Measurements from ENCODE around the gene PSMB4. TPM values are rescaled to one million over a fixed set of nuclear protein-coding genes. Genes with fewer than 3 reads are reported as not detected.
A peak's percentile ranks its signal among the peaks of the same experiment; 100 is the strongest.
"Not testable (repeated sequence)": the region's sequence is repeated elsewhere in the genome, so short reads cannot be mapped to it uniquely, and the experiment has no call there.

Gene PSMB4
- total RNA-seq (2014; rRNA removed; shearing (Covaris generic); ENCODE audit: low replicate concordance): 609 and 703 TPM in 2 replicates

DNA sequence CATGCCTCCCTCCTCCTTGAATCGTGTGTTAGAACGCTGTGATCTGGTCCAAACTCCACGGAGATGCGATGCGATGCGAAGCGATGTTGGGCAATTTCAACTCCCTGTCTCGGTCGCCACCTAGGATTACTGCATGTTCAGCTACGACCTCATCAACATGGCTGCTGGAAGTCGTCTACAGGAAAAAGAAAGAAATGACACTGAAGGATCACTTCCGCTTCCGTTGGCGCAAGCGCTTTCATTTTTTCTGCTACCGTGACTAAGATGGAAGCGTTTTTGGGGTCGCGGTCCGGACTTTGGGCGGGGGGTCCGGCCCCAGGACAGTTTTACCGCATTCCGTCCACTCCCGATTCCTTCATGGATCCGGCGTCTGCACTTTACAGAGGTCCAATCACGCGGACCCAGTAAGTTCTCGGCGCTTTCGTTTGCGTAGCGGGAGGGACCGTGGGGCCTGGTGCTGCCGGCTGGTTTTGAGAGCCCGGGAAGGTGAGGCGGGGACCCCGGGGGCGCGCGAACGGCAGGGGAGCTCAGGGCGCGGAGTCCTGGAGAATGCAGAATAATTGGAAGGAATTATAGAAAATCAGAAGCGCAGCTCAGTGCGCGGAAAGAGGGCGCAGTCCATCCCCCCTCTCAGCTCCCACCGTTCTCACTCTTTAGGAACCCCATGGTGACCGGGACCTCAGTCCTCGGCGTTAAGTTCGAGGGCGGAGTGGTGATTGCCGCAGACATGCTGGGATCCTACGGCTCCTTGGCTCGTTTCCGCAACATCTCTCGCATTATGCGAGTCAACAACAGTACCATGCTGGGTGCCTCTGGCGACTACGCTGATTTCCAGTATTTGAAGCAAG is at the start of gene PSMB4:
Gene PSMB4 (plus strand): TSS at position 250 of the 848 bp plus-strand sequence. CDS start 15 bp downstream, at position 265.
- peaks cover 42% of the 10 kb centered on the region for H3K36me3 ChIP-seq
- peak; percentile 86 for DNase-seq

GRCh38 chr1:151350323-151350722 is 49.0 kb upstream of the PSMB4 start:
- H3K36me3 ChIP-seq, H3K27me3 ChIP-seq, H3K4me3 ChIP-seq, DNase-seq: not testable (repeated sequence)
- peaks cover 26% of the 10 kb centered on the region for H3K9me3 ChIP-seq

More for the DNA sequence above, at the start of gene PSMB4:
- no peaks in the 10 kb centered on the region; the same call in 1 of the 2 replicates for H3K27me3 ChIP-seq
- peaks cover 2% of the 10 kb centered on the region for H3K9me3 ChIP-seq
- peak within 1 kb of the TSS; percentile 100 for H3K4me3 ChIP-seq

GRCh38 chr1:151352021-151352718 is 47.2 kb upstream of the PSMB4 start:
- Histone ChIP-seq H3K4me3 (no peak overlapping the region), H3K36me3 (no peaks in the 10 kb centered on the region), H3K27me3 (no peaks in the 10 kb centered on the region), H3K9me3 (peaks cover 26% of the 10 kb centered on the region)
- peak; percentile 54 for DNase-seq

- no peak overlapping the region for H3K4me3 ChIP-seq
- peaks cover 17% of the 10 kb centered on the region for H3K9me3 ChIP-seq
- DNase-seq: no peak
- H3K27me3 ChIP-seq: no peaks in the 10 kb centered on the region
- no peaks in the 10 kb centered on the region for H3K36me3 ChIP-seq
Measured at GRCh38 chr1:151356696-151357095, 42.7 kb upstream of the PSMB4 start.

DNA sequence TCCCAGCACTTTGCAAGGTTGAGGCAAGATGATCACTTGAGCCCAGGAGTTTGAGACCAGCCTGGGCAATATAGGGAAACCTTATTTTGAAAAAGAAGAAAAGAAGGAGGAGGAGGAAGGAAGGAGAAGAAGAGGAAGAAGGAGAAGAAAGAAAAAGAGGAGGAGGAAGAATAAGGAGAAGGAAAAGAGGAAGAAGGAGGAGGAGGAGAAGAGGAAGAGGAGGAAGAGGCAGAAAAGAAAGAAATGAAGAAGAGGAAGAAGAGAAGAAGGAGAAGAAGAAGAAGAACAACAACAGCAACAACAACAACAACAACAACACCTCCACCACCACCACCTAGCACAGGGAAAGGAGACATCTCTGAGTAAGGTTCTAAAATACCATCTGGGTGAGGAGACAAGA is 37.5 kb upstream of the PSMB4 start:
- Histone ChIP-seq H3K27me3 (no peaks in the 10 kb centered on the region), H3K9me3 (peaks cover 9% of the 10 kb centered on the region)

DNA sequence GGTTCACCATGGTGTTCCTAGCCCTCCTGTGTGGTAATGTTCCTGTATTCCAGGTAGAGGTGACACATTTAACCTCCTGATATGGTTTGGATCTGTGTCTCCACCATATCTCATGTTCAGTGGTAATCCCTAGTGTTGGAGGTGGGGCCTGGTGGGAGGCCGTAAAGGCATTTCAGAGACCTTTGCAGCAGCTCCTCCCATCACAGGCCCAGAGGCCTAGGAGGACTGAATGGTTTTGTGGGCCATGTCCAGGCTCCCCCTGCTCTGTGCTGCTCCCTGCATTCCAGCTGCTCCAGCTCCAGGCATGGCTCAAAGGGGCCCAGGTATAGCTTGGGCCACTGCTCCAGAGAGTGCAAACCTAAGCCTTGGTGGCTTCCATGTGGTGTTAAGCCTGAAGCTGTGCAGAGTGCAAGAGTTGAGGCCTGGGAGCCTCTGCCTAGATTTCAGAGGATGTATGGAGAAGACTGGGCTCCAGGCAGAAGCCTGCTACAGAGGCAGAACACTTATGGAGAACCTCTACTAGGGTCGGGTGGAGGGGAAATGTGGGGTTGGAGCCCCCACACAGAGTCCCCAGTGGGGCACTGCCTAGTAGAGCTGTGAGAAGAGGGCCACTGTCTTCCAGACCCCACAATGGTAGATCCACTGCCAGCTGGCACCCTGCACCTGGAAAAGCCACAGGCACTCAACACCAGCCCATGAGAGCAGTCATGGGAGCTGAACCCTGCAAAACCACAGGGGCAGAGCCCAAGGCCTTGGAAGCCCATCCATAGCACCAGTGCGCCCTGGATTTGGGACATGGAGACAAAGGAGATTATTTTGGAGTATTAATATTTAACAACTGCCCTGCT is 36.8 kb upstream of the PSMB4 start:
- Histone ChIP-seq H3K36me3 (no peaks in the 10 kb centered on the region), H3K4me3 (no peak overlapping the region), H3K9me3 (peaks cover 9% of the 10 kb centered on the region), H3K27me3 (no peaks in the 10 kb centered on the region)
- DNase-seq: no peak

More for the DNA sequence above, 37.5 kb upstream of the PSMB4 start:
- no peak overlapping the region for H3K4me3 ChIP-seq
- H3K36me3 ChIP-seq: no peaks in the 10 kb centered on the region
- DNase-seq: no peak

DNA sequence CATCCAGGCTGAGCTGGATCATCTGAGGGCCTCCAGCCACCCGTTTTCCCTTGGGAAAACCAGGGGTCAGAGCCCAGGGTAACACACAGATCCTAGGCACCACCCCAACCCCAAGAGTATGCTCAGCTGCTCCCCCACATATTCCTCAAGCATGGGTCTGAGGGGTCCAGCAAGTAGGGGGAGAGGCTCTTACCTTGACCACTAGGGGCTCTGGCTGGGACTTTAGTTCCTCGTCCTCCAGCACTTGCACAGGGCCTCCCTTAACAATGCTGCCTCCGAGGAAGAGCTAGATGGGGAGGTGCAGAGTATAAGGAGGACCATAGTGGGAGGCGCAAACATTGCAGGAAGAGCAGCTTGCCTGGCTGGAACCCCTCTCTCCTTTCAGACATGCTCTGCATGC is 34.4 kb upstream of the PSMB4 start:
- no peaks in the 10 kb centered on the region for H3K36me3 ChIP-seq
- DNase-seq: no peak
- H3K4me3 ChIP-seq: no peak overlapping the region
- H3K27me3 ChIP-seq: no peaks in the 10 kb centered on the region
- peaks cover 9% of the 10 kb centered on the region for H3K9me3 ChIP-seq

GRCh38 chr1:151367658-151368392 is 31.5 kb upstream of the PSMB4 start:
- no peaks in the 10 kb centered on the region for H3K36me3 ChIP-seq

DNA sequence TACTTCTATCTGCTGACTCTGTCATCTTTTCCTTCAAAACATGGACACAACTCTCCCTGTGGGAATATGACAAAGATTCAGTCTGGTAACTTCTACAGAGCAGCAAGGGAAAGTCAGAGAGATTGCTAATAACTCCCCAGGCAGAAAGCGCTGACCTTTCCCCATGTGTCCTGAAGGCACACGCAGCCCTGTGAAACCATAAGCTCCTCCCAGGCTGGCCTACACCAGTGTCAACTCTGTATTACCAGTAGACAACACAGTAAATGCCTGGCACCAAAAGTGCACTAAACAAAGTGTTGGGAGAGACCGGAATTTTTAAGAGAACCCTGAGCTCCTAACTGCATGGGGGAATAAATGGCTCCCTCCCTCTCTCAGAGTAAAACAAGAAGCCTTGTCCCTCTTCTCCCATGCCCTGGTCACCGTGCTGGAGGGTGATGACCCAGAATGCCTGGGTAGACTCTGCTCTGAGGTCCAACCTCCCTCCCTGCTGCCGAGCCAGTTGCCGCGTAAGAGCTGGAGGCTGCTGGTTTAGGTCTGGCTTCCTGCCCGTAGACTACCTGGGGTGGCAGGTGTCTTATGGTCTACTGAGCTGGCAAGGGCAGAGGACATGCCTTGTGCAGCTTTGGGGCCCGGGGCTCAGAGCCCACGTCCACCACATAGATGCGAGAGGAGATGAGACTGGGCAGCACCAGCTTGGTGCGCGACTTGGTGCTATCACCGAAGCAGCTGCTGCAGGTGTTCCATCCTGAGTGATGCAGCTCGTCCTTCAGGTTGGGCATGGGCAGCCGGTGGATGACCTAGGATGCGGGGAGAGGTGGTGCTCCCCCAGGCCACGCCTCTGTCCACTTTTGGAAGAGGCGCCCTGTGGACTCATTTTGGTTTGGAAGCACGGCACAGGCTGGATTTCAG is 30.7 kb upstream of the PSMB4 start:
- no peak overlapping the region for H3K4me3 ChIP-seq
- no peaks in the 10 kb centered on the region for H3K36me3 ChIP-seq
- H3K27me3 ChIP-seq: no peaks in the 10 kb centered on the region
- H3K9me3 ChIP-seq: no peaks in the 10 kb centered on the region; the same call in 1 of the 2 replicates
- DNase-seq: no peak

More at GRCh38 chr1:151367658-151368392, 31.5 kb upstream of the PSMB4 start:
- H3K9me3 ChIP-seq: peaks cover 5% of the 10 kb centered on the region
- DNase-seq: no peak
- no peak overlapping the region for H3K4me3 ChIP-seq
- no peaks in the 10 kb centered on the region for H3K27me3 ChIP-seq

DNA sequence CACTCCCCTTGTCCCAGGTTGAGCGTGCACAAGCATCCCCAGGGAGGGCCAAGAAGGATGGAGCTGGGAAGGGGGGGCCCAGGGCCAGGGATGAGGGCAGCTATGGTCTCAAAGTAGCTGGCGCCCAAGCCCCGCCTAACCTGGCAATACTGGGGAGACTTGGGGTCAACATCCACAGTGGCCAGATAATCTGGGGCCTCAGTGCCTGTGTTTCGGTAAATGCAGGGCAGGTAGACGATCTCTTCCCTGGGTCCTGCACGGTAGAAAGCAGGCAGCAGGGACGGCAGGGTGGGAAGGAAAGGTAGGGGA is 30.1 kb upstream of the PSMB4 start:
- DNase-seq: no peak
- Histone ChIP-seq H3K27me3 (no peaks in the 10 kb centered on the region), H3K9me3 (no peaks in the 10 kb centered on the region), H3K36me3 (no peaks in the 10 kb centered on the region), H3K4me3 (no peak overlapping the region)

GRCh38 chr1:151369621-151370048 is 29.7 kb upstream of the PSMB4 start:
- DNase-seq: no peak

DNA sequence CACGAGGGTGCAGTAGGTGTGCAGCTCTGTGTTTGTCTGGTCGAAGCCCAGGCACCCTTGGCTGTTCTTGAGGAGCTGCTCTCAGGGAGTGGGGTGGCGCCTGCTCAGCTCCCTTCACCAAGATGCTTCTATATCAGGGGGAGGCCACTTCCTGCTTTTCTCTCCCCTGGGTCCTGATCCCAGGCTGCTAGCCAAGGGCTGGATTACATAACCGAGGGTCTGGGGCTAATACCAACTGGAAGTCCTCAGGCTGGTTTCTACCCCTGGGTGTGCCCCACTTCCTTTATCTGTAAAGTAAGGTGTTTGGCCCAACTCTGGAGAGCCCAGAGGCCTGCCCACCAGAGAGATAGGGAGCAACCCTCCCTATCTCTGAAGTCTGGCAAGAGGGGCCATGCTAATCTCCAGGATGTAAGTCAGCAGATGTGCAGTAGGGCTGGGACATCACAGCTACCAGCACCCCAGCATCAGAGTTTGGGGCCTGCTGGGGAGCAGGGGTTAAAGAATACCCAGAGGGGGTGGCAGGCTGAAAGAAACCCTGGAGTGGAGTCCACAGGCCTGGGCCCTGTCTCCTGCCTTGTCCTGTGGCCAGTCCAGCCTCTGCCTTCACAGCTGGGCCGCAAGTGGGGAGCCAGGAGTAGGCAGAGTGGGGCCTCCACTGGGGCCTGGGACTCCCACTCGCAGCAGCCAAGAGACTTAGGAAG is 29.0 kb upstream of the PSMB4 start:
- H3K4me3 ChIP-seq: no peak overlapping the region
- H3K36me3 ChIP-seq: no peaks in the 10 kb centered on the region
- H3K9me3 ChIP-seq: no peaks in the 10 kb centered on the region
- H3K27me3 ChIP-seq: no peaks in the 10 kb centered on the region
- no peak for DNase-seq

More at GRCh38 chr1:151369621-151370048, 29.7 kb upstream of the PSMB4 start:
- H3K9me3 ChIP-seq: no peaks in the 10 kb centered on the region
- no peak overlapping the region for H3K4me3 ChIP-seq
- H3K27me3 ChIP-seq: no peaks in the 10 kb centered on the region
- no peaks in the 10 kb centered on the region for H3K36me3 ChIP-seq

GRCh38 chr1:151371370-151372057 is 27.9 kb upstream of the PSMB4 start:
- no peaks in the 10 kb centered on the region for H3K36me3 ChIP-seq
- DNase-seq: peak; percentile 84
- no peaks in the 10 kb centered on the region for H3K9me3 ChIP-seq
- H3K27me3 ChIP-seq: no peaks in the 10 kb centered on the region
- no peak overlapping the region; the same call in 1 of the 2 replicates for H3K4me3 ChIP-seq
